Measurements from ENCODE around the gene EIF4E1B.

DNA sequence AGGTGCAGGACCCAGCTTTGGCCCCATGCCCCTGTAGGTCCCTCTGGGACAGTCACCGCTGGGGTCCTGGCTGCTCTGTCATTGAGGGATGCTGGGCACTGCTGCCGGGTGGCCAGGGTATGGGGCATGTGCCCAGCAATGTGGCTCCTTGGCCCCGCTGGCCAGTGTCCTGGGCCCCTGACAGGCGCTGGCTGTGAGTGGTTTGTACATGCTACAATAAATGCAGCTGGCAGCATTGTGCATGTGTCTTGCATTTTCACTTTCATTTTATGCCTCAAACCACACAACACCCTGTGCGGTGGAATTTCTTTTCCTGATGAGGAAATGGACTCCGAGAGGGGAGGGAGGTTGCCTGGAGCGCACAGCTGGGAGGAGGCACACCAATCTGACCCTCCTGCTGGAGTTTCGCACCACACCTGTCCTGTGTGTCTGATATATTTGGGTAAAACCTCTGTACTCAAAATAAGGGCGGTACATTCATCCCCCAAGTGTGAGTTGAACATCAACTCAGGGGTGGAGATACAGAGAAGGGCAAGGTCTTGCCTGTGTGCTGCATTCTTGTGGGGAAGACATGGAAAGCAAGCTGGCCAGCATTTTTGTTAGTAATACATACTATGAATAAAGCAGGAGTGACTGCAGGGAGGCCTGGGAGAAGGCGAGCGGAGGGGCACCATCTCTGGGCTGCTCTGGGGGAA, 28.5 kb downstream of the EIF4E1B start:
- TF ChIP-seq CTCF (IDR thresholded peaks at IDR 0.05; ENCODE audit: low read depth, low read length) (no peak), POLR2A (IDR thresholded peaks at IDR 0.05; ENCODE audit: extremely low read depth, insufficient read length) (no peak), MAX (IDR thresholded peaks at IDR 0.05; ENCODE audit: low read depth, low read length) (no peak)

All from NB4 (cell line).